Stimulated activated naive CD8-positive, alpha-beta T cell treated with anti-CD3 and anti-CD28 coated beads, Interleukin-15, amount 100 ng/mL, for 72 hours (primary cell): Measurements from ENCODE around the gene TBXA2R.
"Not testable (repeated sequence)": the region's sequence is repeated elsewhere in the genome, so short reads cannot be mapped to it uniquely, and the experiment has no call there.

Experiments
- ATAC-seq: fragments of 150-1000 bp; cut with Tn5 transposase; 2 replicates; pipeline ENCODE4 v1.10.0; 2021; ENCODE audit warnings: mild to moderate bottlenecking, moderate library complexity
- DNase-seq, 2 donors: peaks; one replicate each; pipeline ENCODE4 v3.0.0; 2021 to 2022
- H3K27ac Mint-ChIP-seq, 2 donors: one replicate each; pipeline ENCODE4 v1.8.0; 2022; ENCODE audit warnings: mild to moderate bottlenecking in 2 of 2, mixed read lengths in 2 of 2, moderate library complexity in 2 of 2
- H3K27me3 Mint-ChIP-seq: one replicate; pipeline ENCODE4 v1.8.0; 2022; ENCODE audit warnings: mixed read lengths
- H3K4me1 Mint-ChIP-seq: one replicate; pipeline ENCODE4 v1.8.0; 2022; ENCODE audit warnings: mild to moderate bottlenecking, mixed read lengths
- H3K4me3 Mint-ChIP-seq, 2 donors: one replicate each; pipeline ENCODE4 v1.8.0; 2022; ENCODE audit warnings: mild to moderate bottlenecking in 2 of 2, mixed read lengths in 2 of 2, moderate library complexity in 1 of 2
- H3K9me3 Mint-ChIP-seq, 2 donors: one replicate each; pipeline ENCODE4 v1.8.0; 2022; ENCODE audit warnings: mixed read lengths in 2 of 2

Gene TBXA2R

DNA sequence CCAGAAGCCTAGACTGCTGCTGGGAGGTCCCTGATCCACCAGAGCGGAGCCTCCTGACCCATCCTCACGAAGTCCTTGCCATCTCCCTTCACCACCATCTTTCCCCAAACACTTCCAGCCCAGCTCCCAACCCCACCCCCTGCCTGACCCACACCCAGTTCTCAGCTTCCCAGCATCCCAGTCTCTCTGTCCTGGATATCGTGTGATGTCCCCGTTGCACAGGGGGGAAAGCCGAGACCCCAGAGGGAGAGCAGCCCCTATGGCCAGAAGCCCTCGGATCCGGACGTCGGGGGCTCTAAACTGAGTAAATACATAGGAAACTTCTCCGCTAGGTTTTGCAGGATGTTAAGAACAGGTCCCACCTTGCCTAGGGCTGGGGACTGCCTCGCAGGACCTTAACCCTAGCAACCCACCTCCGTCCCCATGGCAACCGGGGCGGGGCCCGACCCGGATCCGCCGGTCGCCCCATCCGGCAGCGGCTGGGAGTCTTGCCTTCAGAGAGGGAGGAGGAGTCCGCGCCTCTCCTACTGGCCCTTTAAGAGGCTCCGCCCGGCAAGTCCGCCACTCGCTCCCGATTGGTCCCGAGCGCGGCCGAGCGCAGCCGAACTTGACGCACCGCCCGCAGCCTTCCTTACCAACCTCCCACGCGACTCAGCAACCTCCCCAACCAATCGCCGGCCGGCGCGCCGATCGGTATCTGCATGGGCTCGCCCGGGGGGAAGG lies 34.4 kb downstream of the TBXA2R start:
- Mint-ChIP-seq H3K27me3 (no peaks in the 10 kb centered on the region), H3K4me1 (peaks cover 37% of the 10 kb centered on the region), H3K27ac (peak overlapping the region; percentile 86), H3K9me3 (no peaks in the 10 kb centered on the region), H3K4me3 (peak overlapping the region; percentile 81 to 89)
- ATAC-seq (peak; percentile 95), DNase-seq (peak; percentile 98 to 100)

DNA sequence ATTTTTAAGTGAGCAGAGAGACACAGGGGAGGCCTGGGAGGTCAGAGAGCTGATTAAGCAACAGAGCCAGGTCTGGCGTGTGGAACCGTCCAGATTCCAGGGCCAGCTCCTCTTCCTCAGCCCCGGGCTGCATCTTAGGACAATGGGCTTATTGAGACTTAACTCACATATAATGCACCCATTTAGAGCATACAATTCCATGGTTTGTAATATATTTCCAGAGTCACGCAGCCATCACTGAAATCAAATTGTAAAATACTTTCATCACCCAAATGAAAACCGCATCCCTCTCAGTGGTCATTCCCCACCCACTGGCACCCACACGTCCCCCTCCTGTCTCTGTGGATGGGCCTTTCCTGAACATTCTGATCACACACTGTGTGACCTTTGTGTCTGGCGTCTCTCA lies 36.1 kb downstream of the TBXA2R start:
- no peaks in the 10 kb centered on the region for H3K27me3 Mint-ChIP-seq

DNA sequence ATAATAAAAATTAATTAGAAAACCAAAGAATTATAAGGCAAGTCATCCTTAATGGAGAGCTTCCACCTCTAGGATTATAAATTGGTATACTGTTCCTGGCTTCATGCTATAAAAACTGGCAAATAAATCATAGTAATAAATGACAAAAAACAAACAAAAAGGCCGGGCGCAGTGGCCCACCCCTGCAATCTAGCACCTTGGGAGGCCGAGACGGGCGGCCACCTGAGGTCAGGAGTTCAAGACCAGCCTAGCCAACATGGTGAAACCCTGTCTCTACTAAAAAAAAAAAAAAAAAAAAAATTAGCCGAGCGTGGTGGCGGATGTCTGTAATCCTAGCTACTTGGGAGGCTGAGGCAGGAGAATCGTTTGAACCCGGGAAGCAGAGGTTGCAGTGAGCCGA lies 36.6 kb downstream of the TBXA2R start:
- H3K4me3 Mint-ChIP-seq, ATAC-seq, H3K27ac Mint-ChIP-seq, H3K9me3 Mint-ChIP-seq, DNase-seq, H3K27me3 Mint-ChIP-seq: not testable (repeated sequence)
- peaks cover 32% of the 10 kb centered on the region for H3K4me1 Mint-ChIP-seq

More for the DNA sequence above, 36.1 kb downstream of the TBXA2R start:
- ATAC-seq (no peak), DNase-seq (no peak)
- no peaks in the 10 kb centered on the region for H3K9me3 Mint-ChIP-seq
- H3K4me3 Mint-ChIP-seq, result no peak overlapping the region
- peaks cover 37% of the 10 kb centered on the region for H3K4me1 Mint-ChIP-seq
- no peak overlapping the region for H3K27ac Mint-ChIP-seq

DNA sequence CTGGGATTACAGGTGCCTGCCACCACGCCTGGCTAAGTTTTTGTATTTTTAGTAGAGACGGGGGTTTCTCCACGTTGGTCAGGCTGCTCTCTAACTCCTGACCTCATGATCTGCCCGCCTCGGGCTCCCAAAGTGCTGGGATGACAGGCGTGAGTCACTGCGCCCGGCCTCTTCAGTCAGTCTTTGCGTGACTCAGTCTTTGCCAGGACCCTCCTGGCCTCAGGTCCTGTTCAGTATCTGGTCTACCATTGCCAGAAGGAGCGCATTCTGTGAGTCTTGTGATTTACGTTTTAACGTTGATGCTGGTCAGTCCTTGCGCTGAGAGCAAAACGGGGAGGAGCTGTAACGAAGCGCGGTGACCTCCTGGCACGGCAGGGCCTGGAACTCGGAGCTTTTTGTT lies 41.5 kb downstream of the TBXA2R start:
- no peaks in the 10 kb centered on the region for H3K27me3 Mint-ChIP-seq
- DNase-seq, result no peak
- no peak overlapping the region for H3K4me3 Mint-ChIP-seq
- H3K9me3 Mint-ChIP-seq, result no peaks in the 10 kb centered on the region
- no peak overlapping the region for H3K27ac Mint-ChIP-seq
- ATAC-seq, result no peak
- H3K4me1 Mint-ChIP-seq, result no peaks in the 10 kb centered on the region

DNA sequence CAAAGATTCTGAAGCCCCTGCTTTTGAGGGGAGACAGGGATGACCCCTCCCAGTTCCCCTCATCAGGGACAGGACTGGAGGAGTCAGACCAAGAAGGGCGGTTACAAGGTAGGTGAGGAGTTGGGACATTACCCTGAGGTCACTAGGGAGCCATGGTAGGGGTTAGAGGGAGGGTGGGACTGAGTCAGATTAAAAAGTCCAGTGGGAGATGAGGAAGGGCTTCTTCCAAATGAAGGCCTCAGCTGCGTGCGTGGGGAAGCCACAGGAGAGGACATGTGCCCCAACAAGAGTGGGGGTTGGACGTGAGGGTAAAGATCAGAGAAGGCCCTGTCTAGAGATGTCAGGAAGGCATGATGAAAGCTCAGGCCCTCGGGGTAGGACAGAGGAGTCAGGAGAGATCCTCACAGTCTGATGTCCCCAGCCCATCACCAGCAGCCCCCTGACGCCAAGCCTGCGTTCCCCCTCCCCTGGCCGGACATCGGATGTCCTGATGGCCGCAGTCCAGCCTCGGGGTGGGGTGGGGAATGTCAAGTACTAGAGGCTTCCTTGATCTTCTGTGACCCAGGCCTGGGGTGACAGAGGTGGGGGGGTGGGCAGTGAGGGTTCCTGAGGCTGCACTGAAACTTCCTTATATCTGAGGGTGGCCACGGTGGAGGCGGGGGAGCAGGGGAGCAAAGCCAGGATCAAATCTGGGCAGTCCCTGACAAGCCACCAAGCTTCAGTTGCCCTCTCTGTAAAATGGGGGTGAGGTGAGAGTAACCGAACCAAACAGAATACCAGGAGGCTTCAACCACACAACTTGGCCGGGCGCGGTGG lies 42.8 kb downstream of the TBXA2R start:
- Mint-ChIP-seq H3K27ac (peak overlapping the region in 1 of 2 donors; percentile 86), H3K4me3 (no peak overlapping the region), H3K4me1 (peaks cover 3% of the 10 kb centered on the region), H3K27me3 (no peaks in the 10 kb centered on the region), H3K9me3 (no peaks in the 10 kb centered on the region)
- ATAC-seq, result no peak
- no peak for DNase-seq

DNA sequence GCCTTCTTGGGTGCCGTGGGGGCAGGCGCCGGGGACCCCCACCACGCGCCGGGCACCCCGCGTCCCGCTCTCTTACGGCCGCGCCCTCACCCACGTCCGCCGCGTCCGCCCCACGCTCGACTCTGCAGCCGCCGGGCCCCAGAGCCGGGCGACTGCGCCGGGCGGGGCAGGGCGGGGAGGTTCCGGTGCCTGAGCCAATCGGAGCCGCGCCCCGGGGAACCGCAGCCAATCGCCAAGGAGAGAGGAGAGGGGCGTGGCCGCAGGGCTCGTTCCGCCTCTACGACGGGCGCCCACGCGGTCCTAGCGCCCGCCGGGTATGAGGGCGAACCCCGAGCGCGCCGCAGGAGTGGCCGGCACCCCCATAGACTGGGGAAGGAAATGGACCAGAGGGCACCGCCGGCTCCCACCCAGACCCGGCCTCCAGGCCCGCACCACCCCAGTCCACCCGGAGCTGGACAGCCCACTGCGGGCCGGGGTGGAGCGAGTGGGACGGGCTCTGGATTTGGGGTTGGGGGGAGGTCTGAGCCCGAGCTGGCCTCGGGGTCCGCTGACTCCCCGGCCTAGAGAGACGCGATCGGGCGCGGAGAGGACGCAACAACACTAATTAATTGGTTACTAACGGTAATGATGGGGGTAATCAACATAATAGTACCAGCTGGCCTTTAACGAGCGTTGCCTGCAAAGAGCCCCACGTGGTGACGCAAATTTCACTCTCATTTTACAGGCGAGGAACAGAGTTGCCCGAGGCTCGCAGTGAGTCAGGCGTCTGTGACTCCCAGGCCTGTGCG lies 49.0 kb downstream of the TBXA2R start, which contains the start of gene MFSD12:
Gene MFSD12 (minus strand): TSS at position 126 of the 788 bp plus-strand sequence. CDS start 183 bp downstream, outside the sequence.
- Mint-ChIP-seq H3K4me3 (peak within 1 kb of the TSS; percentile 93 to 97), H3K9me3 (no peaks in the 10 kb centered on the region), H3K4me1 (peaks cover 55% of the 10 kb centered on the region), H3K27ac (peak within 1 kb of the TSS; percentile 86 to 95), H3K27me3 (no peaks in the 10 kb centered on the region)
- ATAC-seq, result peak; percentile 94
- peak; percentile 95 for DNase-seq

DNA sequence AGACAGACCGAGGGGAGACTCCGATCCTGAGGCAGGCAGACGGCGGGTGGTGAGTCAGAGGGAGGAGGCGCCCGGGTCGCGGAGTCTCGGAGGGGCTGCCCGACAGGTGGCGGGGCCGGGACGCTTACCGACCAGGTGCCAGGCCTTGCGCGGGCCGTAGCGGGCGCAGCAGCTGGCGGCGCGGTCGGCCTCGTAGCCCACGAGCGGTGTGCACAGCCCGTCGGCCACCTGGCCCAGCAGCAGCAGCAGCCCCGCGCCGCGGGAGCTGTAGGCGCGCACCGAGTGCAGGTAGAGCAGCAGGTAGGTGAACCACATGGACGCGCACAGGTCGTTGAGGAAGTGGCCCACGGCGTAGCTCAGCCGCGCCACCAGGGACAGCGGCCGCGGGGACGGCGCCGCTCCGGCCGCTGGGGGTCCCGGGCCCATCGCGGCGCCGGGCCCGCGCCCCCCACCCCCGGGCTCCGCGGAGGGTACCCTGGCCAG lies 49.7 kb downstream of the TBXA2R start:
- peak overlapping the region; percentile 86 to 89 for H3K27ac Mint-ChIP-seq
- no peaks in the 10 kb centered on the region for H3K27me3 Mint-ChIP-seq
- DNase-seq (peak; percentile 65 to 69), ATAC-seq (peak; percentile 47)
- H3K9me3 Mint-ChIP-seq, result no peaks in the 10 kb centered on the region
- peak overlapping the region; percentile 90 to 97 for H3K4me3 Mint-ChIP-seq
- H3K4me1 Mint-ChIP-seq, result peaks cover 61% of the 10 kb centered on the region

DNA sequence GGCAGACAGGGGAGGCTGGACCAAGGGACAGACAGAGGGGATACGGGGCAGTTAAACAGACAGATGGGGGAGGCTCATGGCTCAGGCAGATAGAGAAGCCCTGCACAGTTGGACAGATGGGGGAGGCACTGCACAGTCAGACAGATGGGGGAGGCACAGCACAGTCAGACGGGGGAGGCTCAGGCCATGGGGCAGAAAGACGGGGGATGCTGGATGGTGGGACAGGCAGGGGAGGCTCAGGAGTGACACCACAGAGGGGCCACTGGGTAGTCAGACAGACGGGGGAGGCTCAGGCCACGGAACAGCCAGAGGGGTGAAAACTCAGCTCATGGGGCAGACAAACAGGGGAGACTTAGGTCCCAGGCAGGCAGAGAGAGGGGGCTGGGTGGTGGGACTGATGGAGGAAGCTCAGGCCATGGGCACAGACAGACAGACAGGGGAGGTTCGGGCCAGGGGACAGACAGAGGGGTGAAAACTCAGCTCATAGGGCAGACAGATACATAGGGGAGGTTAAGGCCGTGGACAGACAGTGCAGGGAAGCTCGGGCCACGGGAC lies 50.2 kb downstream of the TBXA2R start:
- Mint-ChIP-seq H3K9me3 (no peaks in the 10 kb centered on the region), H3K27ac (peak overlapping the region; percentile 86 to 90), H3K4me1 (peaks cover 66% of the 10 kb centered on the region), H3K4me3 (peak overlapping the region; percentile 90 to 97), H3K27me3 (no peaks in the 10 kb centered on the region)
- ATAC-seq (peak; percentile 2), DNase-seq (no peak)

DNA sequence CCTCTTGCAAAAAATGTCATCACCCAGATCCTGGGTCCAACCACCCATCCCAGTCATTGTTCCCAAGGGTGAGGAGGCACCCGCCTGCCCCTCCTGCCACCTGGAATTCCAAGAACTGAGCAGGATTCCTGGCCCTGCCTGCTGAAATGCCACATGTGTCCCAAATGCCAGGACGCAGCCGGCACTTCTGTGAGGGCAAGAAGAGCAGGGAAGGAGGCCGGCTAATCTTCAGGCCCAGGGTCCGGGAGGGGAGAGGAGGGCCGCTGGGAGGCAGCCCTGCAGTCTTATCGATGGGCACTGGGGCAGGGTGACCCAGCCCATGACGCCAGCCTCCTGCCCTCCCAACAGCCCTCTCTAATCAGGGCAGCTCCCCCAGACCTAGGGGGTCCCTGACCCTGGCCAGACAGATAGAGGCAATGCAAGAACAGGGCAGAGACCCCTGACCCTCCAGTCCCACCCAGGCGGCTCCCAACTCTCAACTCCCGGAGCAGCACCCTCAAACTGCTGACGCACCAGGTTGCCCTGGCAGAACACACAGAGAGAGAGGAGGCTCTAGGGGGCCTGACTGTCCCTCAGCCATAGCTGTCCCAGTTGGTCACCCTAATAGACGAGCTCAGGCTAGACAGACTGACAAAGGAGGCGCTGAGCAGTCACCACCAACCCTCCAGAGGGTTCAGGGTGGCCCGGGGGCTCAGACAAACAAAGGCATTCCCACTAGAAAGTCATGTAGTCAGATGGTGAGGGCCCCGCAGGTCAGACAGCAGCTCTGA lies 50.8 kb downstream of the TBXA2R start:
- Mint-ChIP-seq H3K27me3 (no peaks in the 10 kb centered on the region), H3K9me3 (no peaks in the 10 kb centered on the region), H3K27ac (peak overlapping the region; percentile 86 to 90), H3K4me1 (peaks cover 72% of the 10 kb centered on the region), H3K4me3 (peak overlapping the region; percentile 90 to 97)
- no peak for ATAC-seq
- DNase-seq, result no peak

DNA sequence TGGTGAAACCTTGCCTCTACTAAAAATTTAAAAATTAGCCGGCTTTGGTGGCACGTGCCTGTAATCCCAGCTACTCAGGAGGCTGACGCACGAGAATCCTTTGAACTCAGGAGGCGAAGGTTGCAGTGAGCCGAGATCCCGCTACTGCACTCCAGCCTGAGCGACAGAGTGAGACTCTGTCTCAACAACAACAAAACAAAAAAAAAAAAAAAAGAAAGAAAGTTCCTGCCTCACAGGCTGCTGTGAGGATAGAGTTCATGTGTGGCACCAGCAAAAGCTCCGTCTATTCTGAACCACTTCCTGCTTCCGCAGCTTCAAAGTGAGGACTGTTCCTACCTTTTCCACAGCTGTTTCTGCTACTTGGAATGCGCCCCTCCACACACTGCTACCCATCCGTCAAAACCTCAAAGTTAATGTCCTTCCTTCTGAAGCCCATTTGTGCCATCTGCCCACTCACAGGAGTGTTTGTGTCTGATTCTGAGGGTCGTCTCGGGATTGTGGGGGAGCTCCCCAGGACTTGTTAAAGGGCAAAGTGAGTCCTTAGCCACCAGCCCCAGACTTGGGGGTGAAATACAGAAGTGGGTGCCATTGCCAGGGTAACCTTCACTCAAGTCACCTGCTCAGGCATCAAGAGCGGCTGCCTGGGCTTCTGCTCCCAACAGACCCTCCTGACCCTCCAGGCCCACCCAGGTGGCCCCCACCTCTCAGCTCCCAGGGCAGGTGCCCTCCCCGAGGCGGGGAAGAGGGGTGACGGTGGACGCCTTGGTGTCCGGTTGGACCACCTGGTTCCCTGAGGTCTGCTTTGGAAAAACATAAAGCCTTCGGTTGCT lies 52.2 kb downstream of the TBXA2R start:
- ATAC-seq (no peak), DNase-seq (no peak)
- H3K9me3 Mint-ChIP-seq, result no peaks in the 10 kb centered on the region

DNA sequence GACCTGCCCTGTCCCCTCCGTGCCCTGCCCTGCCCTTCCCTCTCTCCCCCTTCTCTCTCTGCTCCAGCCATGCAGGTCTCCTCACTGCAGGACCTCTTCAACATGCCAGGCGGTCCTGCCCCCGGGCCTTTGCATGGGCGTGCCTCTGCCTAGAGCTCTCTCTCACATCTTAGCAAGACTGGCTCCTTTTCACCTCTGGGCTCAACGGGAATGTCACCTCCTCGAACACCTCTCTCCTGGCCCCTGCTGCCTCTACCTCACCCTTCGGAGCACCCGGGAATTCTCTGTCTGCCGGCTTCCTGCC lies 54.9 kb downstream of the TBXA2R start:
- no peak overlapping the region for H3K4me3 Mint-ChIP-seq
- ATAC-seq (no peak), DNase-seq (no peak)
- no peaks in the 10 kb centered on the region for H3K27me3 Mint-ChIP-seq
- no peaks in the 10 kb centered on the region for H3K9me3 Mint-ChIP-seq
- H3K4me1 Mint-ChIP-seq, result peaks cover 76% of the 10 kb centered on the region
- peak overlapping the region; percentile 23 to 55 for H3K27ac Mint-ChIP-seq

More for the DNA sequence above, 52.2 kb downstream of the TBXA2R start:
- Mint-ChIP-seq H3K27ac (peak overlapping the region; percentile 76 to 90), H3K4me3 (peak overlapping the region; percentile 90 to 97), H3K4me1 (peaks cover 75% of the 10 kb centered on the region), H3K27me3 (no peaks in the 10 kb centered on the region)

DNA sequence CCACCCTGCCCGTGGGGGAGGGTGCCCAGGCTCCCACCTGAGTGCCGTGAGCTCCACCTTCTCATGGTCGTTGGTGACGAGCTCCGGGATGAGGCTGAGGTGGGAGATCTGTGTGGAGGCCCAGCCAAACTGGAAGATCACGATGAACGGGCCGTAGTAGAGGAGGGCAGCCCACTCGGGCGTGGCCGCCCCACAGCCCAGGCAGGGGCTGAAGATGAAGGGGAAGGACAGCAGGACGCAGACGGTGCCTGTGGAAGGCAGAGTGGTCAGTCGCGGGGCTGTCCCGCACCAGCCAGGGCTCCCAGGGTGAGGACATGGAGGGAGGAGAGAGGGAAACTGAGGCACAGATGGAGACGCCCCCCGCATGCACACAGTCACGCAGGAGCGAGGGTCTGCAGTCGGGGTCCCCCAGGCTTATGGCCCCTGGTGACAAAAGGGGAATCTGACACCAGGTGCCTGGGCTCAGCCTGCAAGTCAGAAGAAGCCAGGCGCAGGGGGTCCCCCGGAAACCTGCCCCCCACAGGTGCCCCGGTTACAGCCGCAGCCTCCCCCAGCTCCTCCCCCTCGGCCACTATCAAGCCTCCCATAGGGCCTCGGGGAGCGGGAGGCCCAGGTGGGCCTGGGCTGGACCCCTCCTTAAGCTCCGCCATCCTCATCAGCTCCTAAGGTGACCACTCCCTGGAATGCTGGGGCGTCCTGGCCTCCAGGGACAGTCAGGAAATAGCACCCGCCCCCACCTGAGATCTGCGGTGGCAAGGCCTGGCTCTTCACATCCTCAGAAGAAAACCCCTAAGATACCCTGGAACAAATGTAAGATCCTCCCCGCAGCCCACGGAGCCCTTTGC lies 55.5 kb downstream of the TBXA2R start:
- no peak overlapping the region for H3K4me3 Mint-ChIP-seq
- peaks cover 71% of the 10 kb centered on the region for H3K4me1 Mint-ChIP-seq
- peak overlapping the region; percentile 55 to 90 for H3K27ac Mint-ChIP-seq
- H3K27me3 Mint-ChIP-seq, result no peaks in the 10 kb centered on the region
- DNase-seq (no peak), ATAC-seq (no peak)
- H3K9me3 Mint-ChIP-seq, result no peaks in the 10 kb centered on the region

DNA sequence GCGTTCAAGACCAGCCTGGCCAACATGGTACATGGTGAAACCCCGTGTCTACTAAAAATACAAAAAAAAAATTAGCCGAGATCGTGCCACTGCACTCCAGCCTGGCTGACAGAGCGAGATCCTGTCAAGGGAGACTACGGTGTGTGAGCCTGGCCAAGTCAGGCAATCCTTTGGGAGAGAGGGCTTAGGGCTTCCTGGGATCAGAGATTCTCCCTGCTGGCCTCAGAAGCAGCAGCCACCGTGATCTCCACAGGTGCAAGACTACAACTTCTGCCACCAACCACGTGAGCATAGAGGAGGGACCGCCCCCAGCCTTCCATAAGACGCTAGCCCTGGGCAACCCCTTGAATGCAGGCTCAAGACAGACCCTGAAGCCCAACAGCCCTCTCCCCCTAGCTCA lies 56.9 kb downstream of the TBXA2R start:
- no peak for ATAC-seq
- H3K4me3 Mint-ChIP-seq, result no peak overlapping the region
- H3K4me1 Mint-ChIP-seq, result peaks cover 71% of the 10 kb centered on the region
- H3K27me3 Mint-ChIP-seq, result no peaks in the 10 kb centered on the region
- DNase-seq, result no peak
- H3K27ac Mint-ChIP-seq, result no peak overlapping the region
- H3K9me3 Mint-ChIP-seq, result no peaks in the 10 kb centered on the region
